Testis (tissue), 3 donors: ENCODE results near the gene CACNA2D1. TPM values are rescaled to one million over a fixed set of nuclear protein-coding genes. Genes with fewer than 3 reads are reported as not detected.

Source experiments
- DNase-seq: peaks from one replicate; pipeline ENCODE4 v3.0.0-alpha.2; 2019
- H3K27ac ChIP-seq, 2 donors: fragments of 200-600 bp; sonication (generic); one replicate each; pipeline ENCODE4 v1.5.1; 2019
- H3K27me3 ChIP-seq: fragments of 200-600 bp; sonication (generic); one replicate; pipeline ENCODE4 v1.5.1; 2019
- H3K36me3 ChIP-seq: fragments of 200-600 bp; sonication (generic); one replicate; pipeline ENCODE4 v1.5.1; 2017; ENCODE audit warnings: low read depth; ENCODE audit errors: missing control alignments
- H3K4me1 ChIP-seq: fragments of 200-600 bp; sonication (generic); one replicate; pipeline ENCODE4 v1.5.1; 2019
- H3K4me3 ChIP-seq, 2 donors: fragments of 200-600 bp; sonication (generic); one replicate each; pipeline ENCODE4 v1.5.1; 2017 to 2019
- H3K9me3 ChIP-seq: fragments of 200-600 bp; sonication (generic); one replicate; pipeline ENCODE4 v1.5.1; 2017
- POLR2A ChIP-seq: fragments of 450-650 bp; IDR thresholded peaks from one replicate; pipeline ENCODE4 v1.6.1; 2017; ENCODE audit warnings: antibody characterized with exemption, mild to moderate bottlenecking, moderate library complexity
- WGBS, 2 donors: methylation state at CpG; one replicate each; pipeline ENCODE4 v1.1.5; 2018; 5-methylcytosine and 5-hydroxymethylcytosine counted together
- intact Hi-C: fragments of 100-400 bp; cut with DNase I; formaldehyde crosslinking; loops from one replicate; pipeline ENCODE4 v1.15.1; 2023; ENCODE audit warnings: low total_unique reads
- polyA plus RNA-seq: library from polyadenylated mRNA; stranded (reverse); fragments of 350-450 nt; fragmentation: Illumina TruSeq; extraction: RNeasy Lipid Tissue Mini Kit (QIAGEN cat#74804); gene quantifications from one replicate; pipeline ENCODE4 v1.2.3, GENCODE V29; 2014; ENCODE audit warnings: low read depth, low replicate concordance; ENCODE audit not compliant: insufficient read depth
- total RNA-seq, 2 donors: library from RNA; depleted of rRNA; stranded (reverse); fragments of >200 nt; gene quantifications; one replicate each; pipeline ENCODE4 v1.2.3, GENCODE V29; 2016
- TF ChIP-seq, protein P1 (sequence below), 3 experiments: fragments of 450-650 bp in 2 of 3; fragments of 200-600 bp in 1 of 3; sonication (generic) in 1 of 3; IDR thresholded peaks; one replicate each; pipeline ENCODE4 v1.5.1; 2016 to 2019; ENCODE audit warnings: antibody characterized with exemption in 3 of 3, mild to moderate bottlenecking in 2 of 3, moderate library complexity in 1 of 3

Gene CACNA2D1
- total and polyA plus RNA-seq, 3 donors from 2014 or later, result 5.4 to 29.1 (median 28.0) TPM

- TF ChIP-seq, protein P1, sequence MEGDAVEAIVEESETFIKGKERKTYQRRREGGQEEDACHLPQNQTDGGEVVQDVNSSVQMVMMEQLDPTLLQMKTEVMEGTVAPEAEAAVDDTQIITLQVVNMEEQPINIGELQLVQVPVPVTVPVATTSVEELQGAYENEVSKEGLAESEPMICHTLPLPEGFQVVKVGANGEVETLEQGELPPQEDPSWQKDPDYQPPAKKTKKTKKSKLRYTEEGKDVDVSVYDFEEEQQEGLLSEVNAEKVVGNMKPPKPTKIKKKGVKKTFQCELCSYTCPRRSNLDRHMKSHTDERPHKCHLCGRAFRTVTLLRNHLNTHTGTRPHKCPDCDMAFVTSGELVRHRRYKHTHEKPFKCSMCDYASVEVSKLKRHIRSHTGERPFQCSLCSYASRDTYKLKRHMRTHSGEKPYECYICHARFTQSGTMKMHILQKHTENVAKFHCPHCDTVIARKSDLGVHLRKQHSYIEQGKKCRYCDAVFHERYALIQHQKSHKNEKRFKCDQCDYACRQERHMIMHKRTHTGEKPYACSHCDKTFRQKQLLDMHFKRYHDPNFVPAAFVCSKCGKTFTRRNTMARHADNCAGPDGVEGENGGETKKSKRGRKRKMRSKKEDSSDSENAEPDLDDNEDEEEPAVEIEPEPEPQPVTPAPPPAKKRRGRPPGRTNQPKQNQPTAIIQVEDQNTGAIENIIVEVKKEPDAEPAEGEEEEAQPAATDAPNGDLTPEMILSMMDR (IDR thresholded peaks at IDR 0.05), result no peak
- no peak for TF ChIP-seq POLR2A
- H3K27ac ChIP-seq, result no peak overlapping the region
- no peaks in the 10 kb centered on the region for H3K27me3 ChIP-seq
- intact Hi-C loops, result no loop called here
- WGBS, 2 donors, result 86 to 88% methylated on average over 3 of the region's 3 CpGs
- H3K9me3 ChIP-seq, result no peaks in the 10 kb centered on the region
- H3K36me3 ChIP-seq, result no peaks in the 10 kb centered on the region
- no peak for DNase-seq
- no peak overlapping the region for H3K4me3 ChIP-seq
- no peaks in the 10 kb centered on the region for H3K4me1 ChIP-seq
Measured at GRCh38 chr7:81986723-81987470, 456.7 kb downstream of the CACNA2D1 start.

DNA sequence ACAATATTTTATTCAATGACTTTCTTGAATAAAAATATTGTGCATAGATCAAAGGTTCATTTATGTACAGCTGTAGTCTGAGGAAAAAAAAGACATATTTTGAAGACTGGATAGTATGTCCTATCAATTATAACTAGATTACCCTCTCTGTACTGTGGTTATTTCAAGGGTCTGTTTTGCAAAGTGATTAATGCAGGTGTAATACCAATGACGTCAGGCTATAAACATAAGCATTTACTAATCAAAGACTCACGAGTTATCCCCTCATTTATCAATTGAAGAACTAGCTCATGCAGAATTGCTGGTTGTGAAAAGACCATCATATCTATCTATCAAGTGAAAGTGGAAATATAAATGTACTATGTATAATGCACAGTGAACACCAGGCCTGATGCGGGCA, 460.2 kb downstream of the CACNA2D1 start:
- TF ChIP-seq POLR2A, result no peak
- TF ChIP-seq, protein P1 (IDR thresholded peaks at IDR 0.05), result no peak
- WGBS, 2 donors, result 89 to 91% methylated on average over 3 of the region's 3 CpGs
- Histone ChIP-seq H3K27me3 (no peaks in the 10 kb centered on the region), H3K9me3 (no peaks in the 10 kb centered on the region), H3K4me3 (no peak overlapping the region), H3K36me3 (no peaks in the 10 kb centered on the region), H3K27ac (no peak overlapping the region), H3K4me1 (no peaks in the 10 kb centered on the region)
- DNase-seq, result no peak
- intact Hi-C loops, result no loop called here

DNA sequence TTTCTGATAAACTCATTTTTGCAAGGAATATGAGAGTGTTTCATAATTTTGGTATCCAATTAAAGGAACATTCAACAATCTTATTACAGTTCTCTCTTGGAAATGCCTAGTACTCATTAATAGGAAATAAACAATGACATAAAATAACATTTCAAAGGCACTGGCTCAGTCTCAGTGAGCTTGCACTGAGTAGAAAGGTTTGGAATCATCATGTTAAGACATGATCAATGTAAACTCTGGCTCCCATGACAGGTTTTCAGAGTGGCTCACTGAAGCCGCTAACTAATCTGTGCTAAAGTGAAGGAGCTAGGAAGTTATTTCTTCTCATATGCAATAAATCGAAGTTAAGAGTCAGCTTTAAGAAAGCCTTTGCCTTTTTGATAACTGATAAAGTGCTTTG, 470.5 kb downstream of the CACNA2D1 start:
- H3K4me1 ChIP-seq, result no peaks in the 10 kb centered on the region
- no peak overlapping the region for H3K27ac ChIP-seq
- intact Hi-C loops, result no loop called here
- H3K36me3 ChIP-seq, result no peaks in the 10 kb centered on the region
- no peak overlapping the region for H3K4me3 ChIP-seq
- H3K9me3 ChIP-seq, result no peaks in the 10 kb centered on the region
- WGBS, 2 donors, result 76 to 86% methylated on average over 2 of the region's 2 CpGs
- TF ChIP-seq POLR2A, result no peak
- TF ChIP-seq, protein P1 (IDR thresholded peaks at IDR 0.05), result no peak
- DNase-seq, result no peak
- H3K27me3 ChIP-seq, result no peaks in the 10 kb centered on the region

GRCh38 chr7:81960026-81960425, 483.6 kb downstream of the CACNA2D1 start:
- Histone ChIP-seq H3K4me1 (no peaks in the 10 kb centered on the region), H3K4me3 (no peak overlapping the region), H3K9me3 (no peaks in the 10 kb centered on the region), H3K36me3 (no peaks in the 10 kb centered on the region), H3K27ac (no peak overlapping the region), H3K27me3 (no peaks in the 10 kb centered on the region)
- WGBS, 2 donors, result 61 to 67% methylated on average over 2 of the region's 2 CpGs
- DNase-seq, result no peak
- TF ChIP-seq, protein P1 (IDR thresholded peaks at IDR 0.05), result no peak
- no peak for TF ChIP-seq POLR2A
- intact Hi-C loops, result no loop called here

DNA sequence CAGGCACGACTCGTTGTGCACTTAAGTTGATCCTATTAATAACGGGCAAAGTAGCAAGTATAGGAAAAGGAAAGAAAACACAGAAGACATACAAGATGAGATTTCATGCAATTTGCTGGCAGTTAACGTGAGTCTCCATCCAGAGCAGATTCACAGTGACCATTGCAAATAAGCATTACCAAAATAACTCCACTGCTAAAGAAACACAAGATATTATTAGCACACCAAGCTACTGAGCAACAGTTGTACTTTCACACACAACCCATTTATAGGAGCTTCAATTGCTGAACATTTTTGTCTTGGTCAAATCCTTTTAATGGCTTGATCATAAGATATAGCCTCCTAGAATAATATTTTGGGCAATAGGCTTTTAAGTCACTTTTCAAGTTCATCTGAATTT, 486.1 kb downstream of the CACNA2D1 start:
- Histone ChIP-seq H3K9me3 (no peaks in the 10 kb centered on the region), H3K27me3 (no peaks in the 10 kb centered on the region), H3K27ac (no peak overlapping the region), H3K4me1 (no peaks in the 10 kb centered on the region), H3K36me3 (no peaks in the 10 kb centered on the region), H3K4me3 (no peak overlapping the region)
- DNase-seq, result no peak
- TF ChIP-seq, protein P1 (IDR thresholded peaks at IDR 0.05), result no peak
- TF ChIP-seq POLR2A, result no peak
- WGBS, 2 donors, result 67 to 69% methylated on average over 4 of the region's 4 CpGs
- intact Hi-C loops, result no loop called here
